ENCODE measurements around the gene PRRX2. TPM values are rescaled to one million over a fixed set of nuclear protein-coding genes. Genes with fewer than 3 reads are reported as not detected.
A peak's percentile ranks its signal among the peaks of the same experiment; 100 is the strongest.

Gene PRRX2
- total and polyA plus RNA-seq, 2 donors: 1.3 to 3.8 TPM

DNA sequence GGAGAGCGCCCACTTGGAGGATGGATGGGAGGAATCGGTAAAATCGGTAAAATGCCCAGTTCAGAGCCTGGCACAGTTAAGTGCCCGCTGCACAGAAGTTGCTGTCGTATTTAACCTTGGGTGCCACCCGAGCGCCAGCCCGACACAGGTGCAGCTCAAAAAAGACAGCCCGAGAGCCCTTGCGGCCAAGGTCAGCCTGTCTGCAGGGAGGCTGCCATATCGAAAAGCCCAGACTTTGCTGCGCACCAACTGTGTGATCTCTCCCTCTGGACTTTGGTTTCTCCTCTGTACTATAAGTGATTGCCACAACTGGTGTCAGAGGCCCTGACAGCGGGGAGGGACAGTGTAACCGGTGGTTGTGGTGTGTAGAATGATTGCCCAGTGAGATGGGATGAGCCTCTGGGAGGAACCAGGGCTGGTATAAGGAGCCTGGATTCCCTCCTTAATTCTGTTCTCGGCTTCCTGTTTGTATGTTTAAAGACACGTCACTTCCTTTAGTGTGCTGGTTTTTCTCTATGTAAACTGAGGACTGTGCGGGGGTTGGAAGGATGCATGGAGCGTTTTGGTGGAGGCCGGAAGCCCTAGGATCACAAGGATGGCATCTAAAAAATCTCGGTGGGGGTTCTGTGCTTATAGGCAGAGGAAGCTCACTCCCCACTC, 38.7 kb upstream of the PRRX2 start:
- peak in 1 of 9 donors; percentile 49 for DNase-seq (ENCODE audit: low read depth in 6 of 9, low spot score in 9 of 9)
- H3K9me3 ChIP-seq (ENCODE audit: control insufficient read depth in 2 of 2, insufficient read depth in 1 of 2, low read length in 1 of 2): no peaks in the 10 kb centered on the region
- H3K4me1 ChIP-seq (ENCODE audit: control insufficient read depth in 2 of 2, insufficient read depth in 2 of 2, low read length in 2 of 2): peaks cover 19 to 40% of the 10 kb centered on the region in 2 donors
- WGBS: 11% methylated on average over 20 of the region's 20 CpGs
- peaks cover 2 to 4% of the 10 kb centered on the region in 2 donors for H3K27me3 ChIP-seq (ENCODE audit: control insufficient read depth in 2 of 2, insufficient read depth in 1 of 2, low read length in 1 of 2)
- H3K36me3 ChIP-seq (ENCODE audit: control insufficient read depth in 2 of 2, insufficient read depth in 2 of 2, low read length in 1 of 2): peaks cover 16 to 33% of the 10 kb centered on the region in 2 donors
- H3K4me3 ChIP-seq (ENCODE audit: low read length in 2 of 2): peak overlapping the region; percentile 92 to 93
- peak overlapping the region; percentile 94 to 95 for H3K27ac ChIP-seq (ENCODE audit: low read depth in 1 of 2, low read length in 1 of 2)

DNA sequence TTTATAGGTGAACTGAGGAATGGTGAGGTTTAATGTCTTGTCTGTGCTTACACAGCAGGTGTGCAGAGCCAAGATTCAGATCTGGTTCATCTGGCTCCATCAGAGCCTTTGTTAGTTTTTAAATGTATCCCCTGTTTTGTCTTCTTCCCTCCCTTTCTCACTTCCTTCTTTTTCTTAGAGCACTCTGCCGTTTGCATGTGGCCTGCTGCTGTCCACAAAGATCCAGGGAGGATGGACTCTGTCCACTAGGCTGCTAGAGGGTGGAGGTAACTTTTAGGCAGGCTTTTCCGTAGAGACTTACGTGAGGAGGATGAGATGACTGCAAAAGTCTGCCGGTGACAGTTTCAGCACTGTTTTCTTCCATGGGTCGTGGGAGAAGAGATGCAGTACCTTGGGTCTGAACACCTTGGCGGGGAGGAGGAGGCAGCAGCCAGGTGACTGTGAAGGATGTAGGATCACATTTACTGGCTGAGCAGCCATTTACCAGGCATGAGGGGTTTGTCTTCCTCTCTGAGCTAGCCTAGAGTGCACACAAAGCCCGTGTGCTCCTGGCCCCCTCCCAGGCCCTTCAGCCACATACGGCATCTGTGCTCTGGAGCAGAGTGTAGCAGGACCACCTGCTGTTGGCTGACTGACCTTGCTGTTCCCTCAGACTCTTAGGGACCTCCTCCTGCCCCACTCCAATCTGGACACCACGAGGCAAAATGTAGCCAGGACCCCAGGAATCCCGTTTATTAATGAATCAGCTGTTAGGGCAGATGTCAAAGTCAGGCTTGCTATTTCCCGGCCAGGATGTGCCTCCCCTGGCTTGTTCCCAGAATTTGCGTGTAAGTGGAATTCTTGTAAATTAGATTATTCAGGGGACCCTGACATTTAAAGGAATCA, 37.6 kb upstream of the PRRX2 start:
- Histone ChIP-seq H3K27ac (ENCODE audit: low read depth in 1 of 2, low read length in 1 of 2) (peak overlapping the region in 1 of 2 donors; percentile 3), H3K4me1 (ENCODE audit: control insufficient read depth in 2 of 2, insufficient read depth in 2 of 2, low read length in 2 of 2) (peaks cover 19 to 40% of the 10 kb centered on the region in 2 donors), H3K27me3 (ENCODE audit: control insufficient read depth in 2 of 2, insufficient read depth in 1 of 2, low read length in 1 of 2) (no peaks in the 10 kb centered on the region), H3K4me3 (ENCODE audit: low read length in 2 of 2) (peak overlapping the region; percentile 92 to 93), H3K9me3 (ENCODE audit: control insufficient read depth in 2 of 2, insufficient read depth in 1 of 2, low read length in 1 of 2) (no peaks in the 10 kb centered on the region), H3K36me3 (ENCODE audit: control insufficient read depth in 2 of 2, insufficient read depth in 2 of 2, low read length in 1 of 2) (peaks cover 21 to 42% of the 10 kb centered on the region in 2 donors)
- no peak for DNase-seq (ENCODE audit: low read depth in 6 of 9, low spot score in 9 of 9)
- WGBS: 86% methylated on average over 12 of the region's 12 CpGs

DNA sequence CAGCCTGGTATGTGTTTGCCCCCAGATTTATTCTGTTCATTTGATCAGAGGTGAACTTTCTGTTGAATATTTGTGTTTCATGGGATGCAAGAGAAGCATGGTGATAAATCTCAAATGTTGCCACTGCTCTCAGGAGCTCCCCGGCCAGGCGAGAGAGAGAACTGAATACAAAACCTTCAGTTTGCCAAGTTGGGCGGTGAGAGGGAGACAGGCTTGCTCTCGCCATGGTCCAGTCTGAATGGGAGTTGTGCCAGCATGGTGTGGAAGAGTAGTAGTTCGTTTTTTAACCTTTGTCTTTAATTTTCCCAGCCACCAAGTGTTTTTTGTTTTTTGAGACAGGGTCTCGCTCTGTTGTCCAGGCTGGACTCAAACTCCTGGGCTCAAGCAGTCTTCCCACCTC, 36.7 kb upstream of the PRRX2 start:
- Histone ChIP-seq H3K4me1 (ENCODE audit: control insufficient read depth in 2 of 2, insufficient read depth in 2 of 2, low read length in 2 of 2) (peaks cover 19 to 40% of the 10 kb centered on the region in 2 donors), H3K9me3 (ENCODE audit: control insufficient read depth in 2 of 2, insufficient read depth in 1 of 2, low read length in 1 of 2) (no peaks in the 10 kb centered on the region), H3K4me3 (ENCODE audit: low read length in 2 of 2) (no peak overlapping the region), H3K27ac (ENCODE audit: low read depth in 1 of 2, low read length in 1 of 2) (no peak overlapping the region), H3K27me3 (ENCODE audit: control insufficient read depth in 2 of 2, insufficient read depth in 1 of 2, low read length in 1 of 2) (no peaks in the 10 kb centered on the region), H3K36me3 (ENCODE audit: control insufficient read depth in 2 of 2, insufficient read depth in 2 of 2, low read length in 1 of 2) (peaks cover 29 to 51% of the 10 kb centered on the region in 2 donors)
- no peak for DNase-seq (ENCODE audit: low read depth in 6 of 9, low spot score in 9 of 9)
- WGBS: 94% methylated on average over 6 of the region's 6 CpGs

DNA sequence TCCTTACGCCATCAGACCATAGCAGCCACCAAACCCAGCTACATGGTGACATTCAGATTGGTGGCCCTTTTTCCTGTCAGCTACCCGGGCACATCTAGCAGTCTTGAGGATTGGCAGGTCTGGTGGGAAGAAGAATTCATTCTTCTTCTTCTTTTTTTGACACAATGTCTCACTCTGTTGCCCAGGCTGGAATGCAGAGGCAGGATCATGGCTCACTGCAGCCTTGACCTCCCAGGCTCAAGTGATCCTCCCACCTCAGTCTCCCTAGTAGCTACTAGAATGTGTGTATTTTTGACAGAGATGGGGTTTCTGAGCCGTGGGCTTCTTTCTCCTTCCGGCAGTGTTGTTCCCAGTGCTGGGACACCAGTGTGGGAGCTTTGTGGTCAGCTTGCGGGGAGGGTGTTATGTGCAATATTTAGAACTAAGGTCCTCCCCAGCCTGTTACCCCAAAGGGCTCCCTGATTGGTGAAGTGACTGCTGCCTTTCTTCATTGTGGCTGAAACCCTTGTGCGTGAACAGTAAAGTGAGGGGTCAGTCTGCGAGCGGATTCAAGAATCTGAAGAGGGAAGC, 36.1 kb upstream of the PRRX2 start:
- Histone ChIP-seq H3K27me3 (ENCODE audit: control insufficient read depth in 2 of 2, insufficient read depth in 1 of 2, low read length in 1 of 2) (no peaks in the 10 kb centered on the region), H3K4me3 (ENCODE audit: low read length in 2 of 2) (no peak overlapping the region), H3K27ac (ENCODE audit: low read depth in 1 of 2, low read length in 1 of 2) (no peak overlapping the region), H3K36me3 (ENCODE audit: control insufficient read depth in 2 of 2, insufficient read depth in 2 of 2, low read length in 1 of 2) (peaks cover 35 to 57% of the 10 kb centered on the region in 2 donors), H3K9me3 (ENCODE audit: control insufficient read depth in 2 of 2, insufficient read depth in 1 of 2, low read length in 1 of 2) (no peaks in the 10 kb centered on the region), H3K4me1 (ENCODE audit: control insufficient read depth in 2 of 2, insufficient read depth in 2 of 2, low read length in 2 of 2) (peaks cover 19 to 35% of the 10 kb centered on the region in 2 donors)
- 96% methylated on average over 8 of the region's 8 CpGs for WGBS
- DNase-seq (ENCODE audit: low read depth in 6 of 9, low spot score in 9 of 9): no peak

DNA sequence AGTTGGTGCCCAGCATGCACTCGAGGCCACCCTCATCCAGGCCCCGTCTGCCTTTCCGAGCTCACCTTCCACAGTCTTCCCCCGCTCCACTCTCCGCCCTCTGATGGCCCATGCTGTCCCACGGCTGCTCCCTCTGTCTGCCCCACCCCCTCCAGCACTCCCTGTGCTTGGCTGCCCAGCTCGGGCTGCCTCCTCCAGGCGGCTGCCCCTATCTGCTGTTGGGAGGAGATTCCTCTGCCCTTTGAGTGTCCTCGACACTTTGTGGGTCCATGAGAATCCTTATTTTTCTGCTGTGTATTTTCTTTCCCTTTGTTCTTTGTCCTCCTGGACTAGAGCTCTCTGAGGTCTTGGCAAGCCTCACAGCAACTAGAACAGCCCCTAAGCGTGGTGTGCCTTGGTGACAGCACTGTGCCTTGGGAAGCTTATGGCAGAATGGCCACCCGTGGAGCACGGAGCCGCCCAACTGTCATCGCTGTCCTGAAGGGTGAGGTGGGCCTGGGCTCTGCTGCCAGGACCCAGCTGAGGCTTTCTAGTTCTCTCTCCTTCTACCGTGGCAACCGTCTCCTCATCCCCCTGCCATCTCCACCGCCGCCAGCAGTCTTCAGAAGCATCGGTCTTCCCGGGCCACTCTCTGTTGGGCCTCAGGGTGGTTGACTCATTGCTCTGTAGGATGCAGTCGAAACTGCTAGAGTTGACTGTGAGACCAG, 34.3 kb upstream of the PRRX2 start:
- 96% methylated on average over 21 of the region's 21 CpGs for WGBS
- no peak overlapping the region for H3K27ac ChIP-seq (ENCODE audit: low read depth in 1 of 2, low read length in 1 of 2)
- H3K27me3 ChIP-seq (ENCODE audit: control insufficient read depth in 2 of 2, insufficient read depth in 1 of 2, low read length in 1 of 2): no peaks in the 10 kb centered on the region
- no peak for DNase-seq (ENCODE audit: low read depth in 6 of 9, low spot score in 9 of 9)
- H3K4me3 ChIP-seq (ENCODE audit: low read length in 2 of 2): no peak overlapping the region
- H3K4me1 ChIP-seq (ENCODE audit: control insufficient read depth in 2 of 2, insufficient read depth in 2 of 2, low read length in 2 of 2): peaks cover 8 to 19% of the 10 kb centered on the region in 2 donors
- H3K36me3 ChIP-seq (ENCODE audit: control insufficient read depth in 2 of 2, insufficient read depth in 2 of 2, low read length in 1 of 2): peaks cover 51 to 73% of the 10 kb centered on the region in 2 donors
- H3K9me3 ChIP-seq (ENCODE audit: control insufficient read depth in 2 of 2, insufficient read depth in 1 of 2, low read length in 1 of 2): no peaks in the 10 kb centered on the region

DNA sequence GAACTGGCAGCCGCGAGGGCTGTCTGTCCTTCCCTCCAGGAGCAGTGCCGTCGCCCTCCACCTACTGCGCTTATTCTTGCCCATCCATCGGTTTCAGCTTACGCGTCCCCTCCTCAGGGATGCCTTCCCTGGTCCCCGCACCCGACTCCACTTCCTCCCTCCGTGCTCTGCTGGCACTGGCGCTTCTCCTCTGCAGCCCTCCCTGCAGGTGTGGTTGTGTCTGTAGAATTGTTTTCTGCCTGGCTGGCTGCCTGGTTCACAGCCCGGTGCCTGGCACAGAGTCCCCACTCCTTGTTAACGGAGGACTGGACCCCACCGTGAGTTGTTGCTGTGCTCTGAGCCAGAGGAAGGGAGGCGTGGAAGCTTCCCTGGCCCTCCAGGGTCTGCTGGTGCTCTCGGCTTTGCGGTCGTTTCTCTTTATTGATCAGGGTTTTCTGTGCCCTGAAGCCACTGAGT, 33.7 kb upstream of the PRRX2 start:
- peaks cover 56 to 76% of the 10 kb centered on the region in 2 donors for H3K36me3 ChIP-seq (ENCODE audit: control insufficient read depth in 2 of 2, insufficient read depth in 2 of 2, low read length in 1 of 2)
- H3K9me3 ChIP-seq (ENCODE audit: control insufficient read depth in 2 of 2, insufficient read depth in 1 of 2, low read length in 1 of 2): no peaks in the 10 kb centered on the region
- WGBS: 93% methylated on average over 19 of the region's 19 CpGs
- H3K4me3 ChIP-seq (ENCODE audit: low read length in 2 of 2): no peak overlapping the region
- no peak overlapping the region for H3K27ac ChIP-seq (ENCODE audit: low read depth in 1 of 2, low read length in 1 of 2)
- H3K27me3 ChIP-seq (ENCODE audit: control insufficient read depth in 2 of 2, insufficient read depth in 1 of 2, low read length in 1 of 2): no peaks in the 10 kb centered on the region
- H3K4me1 ChIP-seq (ENCODE audit: control insufficient read depth in 2 of 2, insufficient read depth in 2 of 2, low read length in 2 of 2): peaks cover 7 to 14% of the 10 kb centered on the region in 2 donors
- no peak for DNase-seq (ENCODE audit: low read depth in 6 of 9, low spot score in 9 of 9)

DNA sequence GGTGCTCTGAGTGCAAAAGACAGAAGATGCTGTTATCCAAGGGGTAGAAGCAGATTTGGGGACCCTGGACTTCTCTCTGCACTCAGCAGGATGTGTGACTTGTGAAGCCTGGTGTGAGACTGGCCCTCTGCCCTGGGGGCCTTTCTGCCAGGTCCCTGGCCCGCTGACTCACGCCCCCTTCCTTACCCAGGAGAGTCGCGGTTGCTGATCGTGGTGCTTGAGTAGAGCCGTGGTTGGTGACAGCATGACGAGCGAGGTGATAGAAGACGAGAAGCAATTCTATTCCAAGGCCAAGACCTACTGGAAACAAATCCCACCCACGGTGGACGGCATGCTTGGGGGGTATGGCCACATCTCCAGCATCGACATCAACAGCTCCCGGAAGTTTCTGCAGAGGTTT, 33.0 kb upstream of the PRRX2 start:
- Histone ChIP-seq H3K36me3 (ENCODE audit: control insufficient read depth in 2 of 2, insufficient read depth in 2 of 2, low read length in 1 of 2) (peaks cover 63 to 82% of the 10 kb centered on the region in 2 donors), H3K27ac (ENCODE audit: low read depth in 1 of 2, low read length in 1 of 2) (no peak overlapping the region), H3K4me1 (ENCODE audit: control insufficient read depth in 2 of 2, insufficient read depth in 2 of 2, low read length in 2 of 2) (peaks cover 0 to 10% of the 10 kb centered on the region in 2 donors), H3K4me3 (ENCODE audit: low read length in 2 of 2) (no peak overlapping the region), H3K9me3 (ENCODE audit: control insufficient read depth in 2 of 2, insufficient read depth in 1 of 2, low read length in 1 of 2) (no peaks in the 10 kb centered on the region), H3K27me3 (ENCODE audit: control insufficient read depth in 2 of 2, insufficient read depth in 1 of 2, low read length in 1 of 2) (no peaks in the 10 kb centered on the region)
- DNase-seq (ENCODE audit: low read depth in 6 of 9, low spot score in 9 of 9): no peak
- WGBS: 95% methylated on average over 13 of the region's 13 CpGs

DNA sequence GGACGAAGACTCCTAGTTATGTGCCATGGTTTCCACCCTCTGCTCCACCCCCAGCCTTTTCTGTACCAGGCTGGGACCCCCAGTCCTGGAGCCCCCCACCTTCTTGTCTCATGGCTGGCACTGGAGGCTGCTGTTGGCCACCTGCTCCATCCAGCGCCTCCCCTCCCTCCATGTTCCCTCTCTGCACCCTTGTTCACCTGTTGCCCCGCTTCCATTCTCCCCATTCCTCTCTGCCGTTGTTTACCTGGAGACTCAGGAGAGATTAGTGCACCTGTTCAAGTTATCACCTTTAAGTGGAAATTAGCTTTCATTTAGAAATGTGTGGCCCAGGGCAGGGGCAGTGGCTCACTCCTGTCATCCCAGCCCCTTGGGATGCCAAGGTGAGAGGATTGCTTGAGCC, 32.2 kb upstream of the PRRX2 start:
- peaks cover 71 to 82% of the 10 kb centered on the region in 2 donors for H3K36me3 ChIP-seq (ENCODE audit: control insufficient read depth in 2 of 2, insufficient read depth in 2 of 2, low read length in 1 of 2)
- H3K4me1 ChIP-seq (ENCODE audit: control insufficient read depth in 2 of 2, insufficient read depth in 2 of 2, low read length in 2 of 2): peaks cover 0 to 3% of the 10 kb centered on the region in 2 donors
- no peak for DNase-seq (ENCODE audit: low read depth in 6 of 9, low spot score in 9 of 9)
- no peak overlapping the region for H3K4me3 ChIP-seq (ENCODE audit: low read length in 2 of 2)
- no peaks in the 10 kb centered on the region for H3K9me3 ChIP-seq (ENCODE audit: control insufficient read depth in 2 of 2, insufficient read depth in 1 of 2, low read length in 1 of 2)
- H3K27ac ChIP-seq (ENCODE audit: low read depth in 1 of 2, low read length in 1 of 2): no peak overlapping the region
- 98% methylated on average over 4 of the region's 4 CpGs for WGBS
- H3K27me3 ChIP-seq (ENCODE audit: control insufficient read depth in 2 of 2, insufficient read depth in 1 of 2, low read length in 1 of 2): no peaks in the 10 kb centered on the region
